GM12873 (cell line): ENCODE measurements around the gene FN3KRP.

Experiments used
- CTCF ChIP-seq: IDR thresholded peaks from 2 replicates; pipeline ENCODE4 v1.5.1; 2012; ENCODE audit warnings: low read depth, mild to moderate bottlenecking, moderate library complexity, low read length, control low read depth; ENCODE audit not compliant: insufficient read depth; ENCODE audit errors: missing control alignments

FN3KRP gene

GRCh38 chr17:82691714-82692113 is 24.8 kb upstream of the FN3KRP start:
- TF ChIP-seq CTCF, result no peak

- TF ChIP-seq CTCF, result no peak
These were observed 24.2 kb upstream of the FN3KRP start for GRCh38 chr17:82692268-82692667.

GRCh38 chr17:82693168-82693867 is 23.2 kb upstream of the FN3KRP start:
- TF ChIP-seq CTCF, result no peak

GRCh38 chr17:82694647-82695046 is 21.9 kb upstream of the FN3KRP start:
- TF ChIP-seq CTCF, result no peak

DNA sequence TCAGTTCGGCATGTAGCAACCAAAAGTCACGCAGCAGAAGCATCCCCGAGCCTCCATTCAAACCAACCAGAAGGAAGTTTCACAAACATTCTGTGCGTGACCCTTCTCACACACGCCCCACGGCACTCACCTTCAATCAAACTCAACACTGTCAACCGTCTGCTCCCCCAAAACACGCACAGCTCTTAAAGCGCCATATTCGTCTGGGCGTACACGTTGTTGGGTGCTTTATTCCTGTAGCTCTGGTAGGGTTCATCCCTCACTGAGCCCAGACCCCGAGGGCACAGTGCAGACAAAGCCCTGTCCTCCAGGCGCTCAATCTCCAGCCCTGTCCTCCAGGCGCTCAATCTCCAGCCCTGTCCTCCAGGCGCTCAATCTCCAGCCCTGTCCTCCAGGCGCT is 20.2 kb upstream of the FN3KRP start:
- no peak for TF ChIP-seq CTCF

DNA sequence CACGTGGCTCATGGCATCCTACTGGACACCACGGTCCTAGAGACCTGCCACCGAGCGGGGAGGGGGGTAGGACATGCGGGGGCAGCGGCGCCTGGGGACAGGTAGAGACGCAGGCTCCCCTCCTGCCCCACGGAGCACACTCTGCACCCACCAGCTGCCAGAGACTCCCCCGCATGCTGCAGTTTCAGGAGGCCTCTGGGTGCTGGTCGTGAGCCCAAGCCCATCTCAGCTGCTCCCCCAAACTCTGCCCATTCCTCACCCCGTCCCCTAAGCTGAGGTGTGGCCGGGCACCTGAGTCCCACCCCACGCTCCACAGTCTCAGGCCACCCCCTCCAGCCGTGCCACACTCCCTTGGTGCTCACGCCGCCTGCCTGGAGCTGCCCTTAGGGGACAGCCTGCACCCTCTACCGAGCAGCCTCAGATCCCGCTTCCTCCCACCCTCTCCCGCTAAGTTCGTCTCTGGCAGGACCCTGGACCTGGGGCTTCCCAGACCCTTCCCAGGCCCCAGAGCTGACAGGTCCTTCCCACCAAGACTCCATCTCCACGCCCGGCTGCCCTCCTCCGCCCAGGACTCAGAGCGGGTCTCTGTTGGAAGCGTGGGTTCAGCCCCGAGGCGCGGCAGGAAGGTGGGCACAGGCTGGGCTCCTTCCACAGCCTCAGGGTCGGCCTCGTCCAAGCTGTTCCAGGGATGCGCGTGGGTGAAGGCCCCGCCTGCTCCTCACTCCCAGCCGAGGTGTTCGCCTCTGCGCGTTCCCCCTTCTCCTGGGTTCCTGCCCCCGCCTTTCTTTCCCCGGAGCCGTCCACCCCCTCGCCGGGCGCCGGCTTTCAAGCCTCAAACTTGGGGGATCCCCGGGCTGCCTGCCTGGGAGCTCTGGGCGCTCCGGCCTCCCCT is 19.3 kb upstream of the FN3KRP start:
- TF ChIP-seq CTCF, result no peak

DNA sequence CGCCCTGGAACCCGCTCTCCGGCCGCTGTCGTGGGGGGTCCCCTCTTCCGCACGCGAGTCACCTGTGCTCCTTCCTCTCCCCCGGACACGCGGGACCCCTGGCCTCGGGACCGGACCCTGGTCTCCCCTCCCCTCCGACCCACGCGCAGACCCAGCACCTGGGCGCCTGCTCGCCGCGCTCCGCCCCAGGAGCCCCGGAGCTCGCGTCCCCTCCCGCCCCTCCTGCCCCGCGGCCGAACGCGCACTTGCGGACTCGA is 18.8 kb upstream of the FN3KRP start:
- TF ChIP-seq CTCF, result no peak
